ENCODE results near the gene RCBTB2. TPM values are rescaled to one million over a fixed set of nuclear protein-coding genes. Genes with fewer than 3 reads are reported as not detected.

The RCBTB2 gene
- 2.0 and 3.8 TPM in 2 replicates for total RNA-seq

GRCh38 chr13:48532506-48533499 lies at the start of gene RCBTB2:
RCBTB2 (minus strand) TSS chr13:48533080; CDS start chr13:48521939, 11,141 bp downstream.

Other genes with a start within 250 kb of the RCBTB2 start
- 30.1 and 37.0 TPM in 2 replicates for gene RB1, start 229.3 kb downstream of the RCBTB2 start, total RNA-seq
- gene LPAR6, start 120.0 kb downstream of the RCBTB2 start, total RNA-seq, result 19.8 and 21.4 TPM in 2 replicates
- gene CYSLTR2, start 120.8 kb upstream of the RCBTB2 start, total RNA-seq, result not detected in 2 replicates

All from airway epithelial cell (primary cell).